NCI-H446 treated with DMSO at 0.1 percent for 48 hours (cell line): ENCODE data around the gene ZC3H12D.
"Not testable (repeated sequence)": the region's sequence is repeated elsewhere in the genome, so short reads cannot be mapped to it uniquely, and the experiment has no call there.

Experiments used
- DNase-seq: peaks from one replicate; lab custom pipeline; 2025; lab: John Stamatoyannopoulos, UW

ZC3H12D gene

GRCh38 chr6:149484733-149485700, at the start of gene ZC3H12D:
Gene ZC3H12D (minus strand): TSS chr6:149485014. CDS start chr6:149474543, 10,471 bp downstream.
- no peak for DNase-seq

- no peak for DNase-seq
Measured at GRCh38 chr6:149529650-149530049, 44.8 kb upstream of the ZC3H12D start.

- no peak for DNase-seq
Measured at GRCh38 chr6:149515494-149515893, 30.7 kb upstream of the ZC3H12D start.

GRCh38 chr6:149513915-149514314, 29.1 kb upstream of the ZC3H12D start:
- no peak for DNase-seq

GRCh38 chr6:149510793-149511512, 26.1 kb upstream of the ZC3H12D start:
- no peak for DNase-seq

- no peak for DNase-seq
Measured at GRCh38 chr6:149508485-149508884, 23.7 kb upstream of the ZC3H12D start.

GRCh38 chr6:149503872-149504271, 19.1 kb upstream of the ZC3H12D start:
- no peak for DNase-seq

GRCh38 chr6:149503276-149503675, 18.5 kb upstream of the ZC3H12D start:
- DNase-seq, result no peak

- DNase-seq, result no peak
Measured at GRCh38 chr6:149501768-149502167, 17.0 kb upstream of the ZC3H12D start.

GRCh38 chr6:149501201-149501600, 16.4 kb upstream of the ZC3H12D start:
- no peak for DNase-seq

GRCh38 chr6:149500096-149500495, 15.3 kb upstream of the ZC3H12D start:
- DNase-seq, result no peak

GRCh38 chr6:149499066-149499465, 14.3 kb upstream of the ZC3H12D start:
- DNase-seq, result peak; percentile 56

- DNase-seq, result no peak
Measured at GRCh38 chr6:149497365-149497764, 12.6 kb upstream of the ZC3H12D start.

GRCh38 chr6:149496597-149496996, 11.8 kb upstream of the ZC3H12D start:
- not testable (repeated sequence) for DNase-seq

- not testable (repeated sequence) for DNase-seq
Measured at GRCh38 chr6:149495349-149496016, 10.7 kb upstream of the ZC3H12D start.

GRCh38 chr6:149494810-149495209, 10.0 kb upstream of the ZC3H12D start:
- not testable (repeated sequence) for DNase-seq

GRCh38 chr6:149493761-149494320, 9.0 kb upstream of the ZC3H12D start:
- DNase-seq, result no peak

- no peak for DNase-seq
Measured at GRCh38 chr6:149492798-149493343, 8.1 kb upstream of the ZC3H12D start.

- DNase-seq, result no peak
Measured at GRCh38 chr6:149489967-149490366, 5.2 kb upstream of the ZC3H12D start.

GRCh38 chr6:149488815-149489214, 4.0 kb upstream of the ZC3H12D start:
- no peak for DNase-seq

GRCh38 chr6:149487316-149487715, 2.5 kb upstream of the ZC3H12D start:
- DNase-seq, result no peak
